Lung (tissue), 12 donors: ENCODE data around the gene CASZ1. TPM values are rescaled to one million over a fixed set of nuclear protein-coding genes. Genes with fewer than 3 reads are reported as not detected.
A peak's percentile ranks its signal among the peaks of the same experiment; 100 is the strongest.

Source experiments
- ATAC-seq: fragments of 200-7000 bp; cut with Tn5 transposase; one replicate; pipeline ENCODE4 v1.9.1; 2020; ENCODE audit warnings: moderate number of reproducible peaks; ENCODE audit not compliant: insufficient read depth, low FRiP score
- DNase-seq, 3 donors: peaks; one replicate each; pipeline ENCODE4 v3.0.0-alpha.2; 2013 to 2017
- H3K27ac ChIP-seq, 2 donors: one replicate each; pipeline ENCODE4 v1.5.1; 2013; ENCODE audit warnings: mild to moderate bottlenecking in 2 of 2, moderate library complexity in 2 of 2, control low read depth in 1 of 2, inconsistent platforms in 1 of 2, low read depth in 1 of 2, low read length in 1 of 2
- H3K27me3 ChIP-seq, 3 donors: one replicate each; pipeline ENCODE4 v1.5.1; 2013; ENCODE audit warnings: low read length in 2 of 3; ENCODE audit not compliant: control insufficient read depth in 3 of 3, insufficient read depth in 3 of 3
- H3K36me3 ChIP-seq, 4 donors: one replicate each; pipeline ENCODE4 v1.5.1; 2013; ENCODE audit warnings: low read length in 4 of 4, mild to moderate bottlenecking in 1 of 4, moderate library complexity in 1 of 4; ENCODE audit not compliant: control insufficient read depth in 4 of 4, insufficient read depth in 4 of 4
- H3K4me1 ChIP-seq, 5 donors: one replicate each; pipeline ENCODE4 v1.5.1; 2013; ENCODE audit warnings: low read length in 5 of 5, mild to moderate bottlenecking in 2 of 5, moderate library complexity in 1 of 5; ENCODE audit not compliant: control insufficient read depth in 5 of 5, insufficient read depth in 5 of 5
- H3K4me3 ChIP-seq: one replicate; pipeline ENCODE4 v1.5.1; 2013; ENCODE audit warnings: mild to moderate bottlenecking, control low read depth, moderate library complexity
- H3K9ac ChIP-seq, 2 donors: one replicate each; pipeline ENCODE4 v1.5.1; 2013; ENCODE audit warnings: low read length in 2 of 2, control low read depth in 1 of 2; ENCODE audit not compliant: insufficient read depth in 1 of 2
- H3K9me3 ChIP-seq, 4 donors: one replicate each; pipeline ENCODE4 v1.5.1; 2013; ENCODE audit warnings: low read length in 3 of 4, mild to moderate bottlenecking in 1 of 4, moderate library complexity in 1 of 4; ENCODE audit not compliant: control insufficient read depth in 4 of 4, insufficient read depth in 3 of 4
- CTCF ChIP-seq: IDR thresholded peaks from 2 replicates; pipeline ENCODE4 v1.5.1; 2012; ENCODE audit warnings: mild to moderate bottlenecking; ENCODE audit errors: control extremely low read depth, extremely low read depth
- WGBS, 2 donors: extraction: QIAGEN DNeasy Blood & Tissue Kit; methylation state at CpG; one replicate each; pipeline ENCODE4 v1.1.7; 2013; 5-methylcytosine and 5-hydroxymethylcytosine counted together
- polyA plus RNA-seq, 2 donors: library from polyadenylated mRNA; stranded (reverse); fragments of 200-250 nt; gene quantifications; one replicate each; pipeline ENCODE4 v1.2.1, GENCODE V29; 2013
- total RNA-seq, 2 donors: library from RNA; depleted of rRNA in 1 of 2; stranded (reverse); fragments of >200 nt in 1 of 2; gene quantifications; one replicate each; pipeline ENCODE4 v1.2.1, GENCODE V29; 2014 to 2021
- donor health status: control.
- donor health status: control.
- donor health status: Bipolar disorder and iron deficiency.
- donor health status: healthy.
- donor health status: DM: yes; HTN: yes; CAD: no.

The CASZ1 gene
- total and polyA plus RNA-seq, 4 donors: 10.3 to 69.9 (median 40.5) TPM

- ATAC-seq (no peak), DNase-seq (no peak)
- H3K4me3 ChIP-seq: no peak overlapping the region
- peak overlapping the region; percentile 84 for H3K27ac ChIP-seq
- no peaks in the 10 kb centered on the region for H3K36me3 ChIP-seq
- no peak for TF ChIP-seq CTCF
- 58 to 69% methylated on average over 6 of the region's 6 CpGs for WGBS, 2 donors
- peaks cover 0 to 10% (median 4%) of the 10 kb centered on the region in 5 donors for H3K4me1 ChIP-seq
- H3K9me3 ChIP-seq: no peaks in the 10 kb centered on the region
- H3K9ac ChIP-seq: no peak overlapping the region
- no peaks in the 10 kb centered on the region for H3K27me3 ChIP-seq
Observed at GRCh38 chr1:10745383-10745782, 51.1 kb downstream of the CASZ1 start.

- Histone ChIP-seq H3K4me3 (no peak overlapping the region), H3K9me3 (no peaks in the 10 kb centered on the region), H3K27me3 (no peaks in the 10 kb centered on the region), H3K36me3 (no peaks in the 10 kb centered on the region), H3K9ac (no peak overlapping the region), H3K4me1 (peaks cover 0 to 10% (median 4%) of the 10 kb centered on the region in 5 donors), H3K27ac (peak overlapping the region; percentile 84)
- DNase-seq (no peak), ATAC-seq (no peak)
- WGBS, 2 donors: 86 to 87% methylated on average over 16 to 18 of the region's 18 CpGs
- no peak for TF ChIP-seq CTCF
Observed at GRCh38 chr1:10744654-10745238, 51.7 kb downstream of the CASZ1 start.

GRCh38 chr1:10744029-10744428, 52.4 kb downstream of the CASZ1 start:
- Histone ChIP-seq H3K4me1 (peaks cover 0 to 10% (median 7%) of the 10 kb centered on the region in 5 donors), H3K27ac (peak overlapping the region in 1 of 2 donors; percentile 27), H3K36me3 (no peaks in the 10 kb centered on the region), H3K9ac (no peak overlapping the region), H3K9me3 (no peaks in the 10 kb centered on the region), H3K4me3 (no peak overlapping the region), H3K27me3 (no peaks in the 10 kb centered on the region)
- ATAC-seq (no peak), DNase-seq (no peak)
- 72 to 73% methylated on average over 10 to 11 of the region's 11 CpGs for WGBS, 2 donors
- TF ChIP-seq CTCF: no peak

- no peaks in the 10 kb centered on the region for H3K27me3 ChIP-seq
- no peak for DNase-seq
- peaks cover 0 to 22% (median 14%) of the 10 kb centered on the region in 5 donors for H3K4me1 ChIP-seq
- WGBS, 2 donors: 88 to 92% methylated on average over 13 of the region's 13 CpGs
- no peaks in the 10 kb centered on the region for H3K36me3 ChIP-seq
- no peak overlapping the region for H3K27ac ChIP-seq
- no peak overlapping the region for H3K4me3 ChIP-seq
- H3K9ac ChIP-seq: no peak overlapping the region
- no peaks in the 10 kb centered on the region for H3K9me3 ChIP-seq
- no peak for TF ChIP-seq CTCF
- ATAC-seq: no peak
Observed at GRCh38 chr1:10741696-10742095, 54.8 kb downstream of the CASZ1 start.
